GM12891 (cell line): ENCODE results near the gene ABCG1.

Experiments
- DNase-seq: peaks from one replicate; pipeline ENCODE4 v3.0.0; 2011; ENCODE audit warnings: low spot score; ENCODE audit not compliant: insufficient read length
- FAIRE-seq: peaks from 2 replicates; lab custom pipeline; 2011; peaks lifted over from hg19 to GRCh38; lab: Jason Lieb, UNC
- PAX5 ChIP-seq: IDR thresholded peaks from 2 replicates; pipeline ENCODE4 v1.6.1; 2011; ENCODE audit warnings: low read length, moderate library complexity, mild to moderate bottlenecking; ENCODE audit not compliant: insufficient read depth, severe bottlenecking
- POLR2A ChIP-seq: IDR thresholded peaks from 2 replicates; pipeline ENCODE4 v1.6.1; 2011; ENCODE audit warnings: low read depth, low read length, control low read depth
- POLR2AphosphoS5 ChIP-seq: IDR thresholded peaks from 2 replicates; pipeline ENCODE4 v1.6.1; 2011; ENCODE audit warnings: low read depth, low read length, control low read depth
- POU2F2 ChIP-seq: IDR thresholded peaks from 2 replicates; pipeline ENCODE4 v1.6.1; 2011; ENCODE audit warnings: low read depth, mild to moderate bottlenecking, control low read depth, low read length, moderate library complexity
- SPI1 ChIP-seq: IDR thresholded peaks from 2 replicates; pipeline ENCODE4 v1.6.1; 2011; ENCODE audit warnings: low read depth, low read length, control low read depth
- TAF1 ChIP-seq: IDR thresholded peaks from 2 replicates; pipeline ENCODE4 v1.6.1; 2011; ENCODE audit warnings: low read depth, low read length, control low read depth

Gene ABCG1

GRCh38 chr21:42278451-42279149 is 59.7 kb downstream of the ABCG1 start:
- FAIRE-seq = no peak
- no peak for DNase-seq
- TF ChIP-seq PAX5 = no peak
- TF ChIP-seq SPI1 = no peak
- TF ChIP-seq POU2F2 = no peak
- TF ChIP-seq POLR2AphosphoS5 = no peak
- TF ChIP-seq TAF1 = no peak
- TF ChIP-seq POLR2A = no peak

GRCh38 chr21:42279341-42279871 is 60.5 kb downstream of the ABCG1 start:
- TF ChIP-seq PAX5 = no peak
- TF ChIP-seq POU2F2 = no peak
- no peak for TF ChIP-seq TAF1
- TF ChIP-seq POLR2A = no peak
- TF ChIP-seq POLR2AphosphoS5 = no peak
- no peak for TF ChIP-seq SPI1
- DNase-seq = no peak
- FAIRE-seq = no peak

GRCh38 chr21:42279888-42280287 is 60.9 kb downstream of the ABCG1 start:
- DNase-seq = no peak
- no peak for FAIRE-seq
- TF ChIP-seq TAF1 (no peak), POLR2AphosphoS5 (no peak), PAX5 (no peak), POLR2A (no peak), SPI1 (no peak), POU2F2 (no peak)

GRCh38 chr21:42280356-42281180 is 61.6 kb downstream of the ABCG1 start:
- FAIRE-seq (no peak), DNase-seq (no peak)
- no peak for TF ChIP-seq PAX5
- no peak for TF ChIP-seq POLR2AphosphoS5

GRCh38 chr21:42281181-42281680 is 62.3 kb downstream of the ABCG1 start:
- FAIRE-seq (no peak), DNase-seq (no peak)
- TF ChIP-seq POU2F2 (no peak), SPI1 (no peak), TAF1 (no peak), POLR2A (no peak), POLR2AphosphoS5 (no peak), PAX5 (no peak)

GRCh38 chr21:42282021-42282420 is 63.1 kb downstream of the ABCG1 start:
- no peak for TF ChIP-seq POLR2AphosphoS5
- TF ChIP-seq POU2F2 = no peak
- FAIRE-seq (no peak), DNase-seq (no peak)

GRCh38 chr21:42282715-42283114 is 63.8 kb downstream of the ABCG1 start:
- no peak for DNase-seq
- FAIRE-seq = no peak

GRCh38 chr21:42285569-42286245 is 66.8 kb downstream of the ABCG1 start:
- TF ChIP-seq PAX5 = no peak
- TF ChIP-seq TAF1 = no peak
- TF ChIP-seq SPI1 = peak; percentile 84
- no peak for TF ChIP-seq POLR2A
- 0 out of 2 replicates have a peak, but pooled peaks have one; percentile 5 for TF ChIP-seq POU2F2
- TF ChIP-seq POLR2AphosphoS5 = no peak
- DNase-seq = no peak
- FAIRE-seq = no peak

More at GRCh38 chr21:42282715-42283114, 63.8 kb downstream of the ABCG1 start:
- no peak for TF ChIP-seq SPI1
- TF ChIP-seq TAF1 = no peak
- no peak for TF ChIP-seq POLR2A
- TF ChIP-seq POU2F2 = no peak
- no peak for TF ChIP-seq PAX5
- TF ChIP-seq POLR2AphosphoS5 = no peak

- peak; percentile 92 for FAIRE-seq
- no peak for DNase-seq
- no peak for TF ChIP-seq PAX5
- no peak for TF ChIP-seq POLR2A
- no peak for TF ChIP-seq POU2F2
- TF ChIP-seq POLR2AphosphoS5 = no peak
- no peak for TF ChIP-seq SPI1
- TF ChIP-seq TAF1 = no peak
Observed at GRCh38 chr21:42286416-42286815, 67.5 kb downstream of the ABCG1 start.
